HepG2 (cell line): ENCODE measurements around the gene GLDN. TPM values are rescaled to one million over a fixed set of nuclear protein-coding genes. Genes with fewer than 3 reads are reported as not detected.

Experiments used
- ATF3 ChIP-seq: sonication (generic); formaldehyde crosslinking; IDR thresholded peaks from 2 replicates; pipeline ENCODE4 v1.4.0; 2020; ENCODE audit warnings: missing genetic modification reagents
- E2F2 ChIP-seq: sonication (generic); formaldehyde crosslinking; IDR thresholded peaks from 2 replicates; pipeline ENCODE4 v1.4.0; 2020; ENCODE audit warnings: missing genetic modification reagents, borderline replicate concordance
- ETV6 ChIP-seq: sonication (generic); formaldehyde crosslinking; conservative IDR thresholded peaks from 2 replicates; pipeline ENCODE4 v1.4.0; 2020; ENCODE audit warnings: missing genetic modification reagents
- HMGXB4 ChIP-seq, 2 experiments: sonication (generic) in 1 of 2; formaldehyde crosslinking in 1 of 2; IDR thresholded peaks; 2 replicates each; pipeline versions ENCODE4 v1.4.0 to v1.6.1; 2018 to 2020; ENCODE audit warnings: missing genetic modification reagents in 2 of 2, borderline replicate concordance in 1 of 2, low read depth in 1 of 2, mild to moderate bottlenecking in 1 of 2, missing biosample characterization in 1 of 2
- KDM5A ChIP-seq: fragments of 200-600 bp; sonication (generic); IDR thresholded peaks from 2 replicates; pipeline ENCODE4 v1.7.0; 2018; ENCODE audit warnings: antibody characterized with exemption, mild to moderate bottlenecking, low read length, borderline replicate concordance
- KLF12 ChIP-seq: sonication (generic); formaldehyde crosslinking; IDR thresholded peaks from 2 replicates; pipeline ENCODE4 v1.4.0; 2020; ENCODE audit warnings: missing genetic modification reagents, borderline replicate concordance
- MAFF ChIP-seq: IDR thresholded peaks from 2 replicates; pipeline ENCODE4 v1.6.1; 2011; ENCODE audit warnings: low read depth, low read length, improper control_type of control experiment
- NR2F2 ChIP-seq: IDR thresholded peaks from 2 replicates; pipeline ENCODE4 v1.6.1; 2012; ENCODE audit warnings: low read depth, inconsistent platforms, borderline replicate concordance
- SNRNP70 ChIP-seq: fragments of 200-400 bp; formaldehyde crosslinking; IDR thresholded peaks from 2 replicates; pipeline ENCODE4 v1.6.1; 2017; ENCODE audit warnings: mild to moderate bottlenecking, low read depth, low read length, moderate library complexity
- TGIF2 ChIP-seq: IDR thresholded peaks from 2 replicates; pipeline ENCODE4 v1.6.1; 2016; ENCODE audit warnings: control low read depth, missing compliant biosample characterization
- ZNF609 ChIP-seq: sonication (generic); formaldehyde crosslinking; IDR thresholded peaks from 2 replicates; pipeline ENCODE4 v1.4.0; 2020; ENCODE audit warnings: mild to moderate bottlenecking, missing genetic modification reagents, borderline replicate concordance
- polyA plus RNA-seq, 8 experiments: library from polyadenylated mRNA; depleted of rRNA in 3 of 8; stranded (reverse) in 7 of 8; unstranded in 1 of 8; fragments of >200 nt; fragmentation: Illumina TruSeq in 4 of 8; extraction: Trizol in 4 of 8; gene quantifications; 2 replicates each; pipeline versions ENCODE4 v1.2.1 to v1.2.3, GENCODE V29; 2011 to 2016; ENCODE audit warnings: low read depth in 4 of 8, missing spikeins in 1 of 8, mixed read lengths in 1 of 8; ENCODE audit not compliant: insufficient read depth in 1 of 8
- total RNA-seq, 5 experiments: library from RNA; depleted of rRNA; stranded (reverse); fragments of >200 nt; fragmentation: Illumina TruSeq; extraction: Trizol; gene quantifications; 2 replicates each; pipeline ENCODE4 v1.2.3, GENCODE V29; 2016; ENCODE audit warnings: low read depth in 1 of 5
- TF ChIP-seq, protein P1 (sequence below): sonication (generic); formaldehyde crosslinking; IDR thresholded peaks from 2 replicates; pipeline ENCODE4 v1.5.0; 2020; ENCODE audit warnings: mild to moderate bottlenecking, low read depth, missing genetic modification reagents, borderline replicate concordance
- TF ChIP-seq, protein P2 (sequence below): sonication (generic); formaldehyde crosslinking; IDR thresholded peaks from 2 replicates; pipeline ENCODE4 v1.4.0; 2020; ENCODE audit warnings: low read depth, mild to moderate bottlenecking, missing genetic modification reagents
- TF ChIP-seq, protein P3 (sequence below): sonication (generic); formaldehyde crosslinking; IDR thresholded peaks from 2 replicates; pipeline ENCODE4 v1.4.0; 2020; ENCODE audit warnings: missing genetic modification reagents

The GLDN gene
- total and polyA plus RNA-seq, 2 of the 13 experiments (the other 11 are each of a cell fraction or from before 2014, with no cell fraction given): 0.86 to 1.0 TPM

DNA sequence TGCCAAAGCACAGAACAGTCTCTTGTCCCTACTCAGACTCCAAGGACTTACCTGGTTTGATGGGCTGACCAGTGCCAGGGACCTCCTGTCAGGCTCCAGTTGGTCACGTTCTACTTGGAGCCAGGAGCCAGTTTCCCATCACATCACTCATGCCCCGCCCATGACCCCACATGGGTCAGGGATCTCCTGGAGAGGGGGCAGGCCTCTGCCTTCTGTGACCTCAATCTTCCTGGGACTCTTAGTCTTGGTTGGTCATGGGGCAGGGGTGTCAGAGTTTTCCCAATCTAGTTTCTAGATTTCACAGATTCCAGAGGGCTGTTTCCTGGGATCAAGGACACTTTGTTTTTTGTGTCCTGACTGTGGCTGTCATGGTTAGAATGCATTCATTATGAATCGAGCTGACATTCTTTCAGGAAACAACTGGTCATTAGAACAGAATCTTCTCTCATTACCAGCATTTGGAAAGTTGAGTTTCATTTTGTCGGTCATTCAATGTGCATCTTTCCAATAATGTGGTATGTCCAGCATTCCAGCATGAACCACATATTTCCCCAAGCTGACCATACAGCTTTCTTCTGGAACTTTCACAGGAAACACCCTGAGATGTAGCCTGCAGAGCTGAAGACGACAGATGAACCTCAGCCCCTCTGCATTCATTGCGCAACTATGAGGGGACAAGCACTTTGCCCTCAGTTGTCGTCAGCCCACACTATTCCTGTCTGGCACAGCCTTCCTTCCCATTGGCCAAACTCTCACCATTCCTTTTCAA lies 22.9 kb upstream of the GLDN start (continued):
- TF ChIP-seq, protein P1, sequence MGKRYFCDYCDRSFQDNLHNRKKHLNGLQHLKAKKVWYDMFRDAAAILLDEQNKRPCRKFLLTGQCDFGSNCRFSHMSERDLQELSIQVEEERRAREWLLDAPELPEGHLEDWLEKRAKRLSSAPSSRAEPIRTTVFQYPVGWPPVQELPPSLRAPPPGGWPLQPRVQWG: no peak
- 0 out of 4 replicates have a peak, but pooled peaks of 1 of the 2 experiments have one; percentile 14 for TF ChIP-seq HMGXB4 (CRISPR knock-in tag; IDR thresholded peaks at IDR 0.05; ENCODE audit: borderline replicate concordance in 1 of 2, low read depth in 1 of 2)
- no peak for TF ChIP-seq SNRNP70
- no peak for TF ChIP-seq NR2F2
- TF ChIP-seq, protein P2, sequence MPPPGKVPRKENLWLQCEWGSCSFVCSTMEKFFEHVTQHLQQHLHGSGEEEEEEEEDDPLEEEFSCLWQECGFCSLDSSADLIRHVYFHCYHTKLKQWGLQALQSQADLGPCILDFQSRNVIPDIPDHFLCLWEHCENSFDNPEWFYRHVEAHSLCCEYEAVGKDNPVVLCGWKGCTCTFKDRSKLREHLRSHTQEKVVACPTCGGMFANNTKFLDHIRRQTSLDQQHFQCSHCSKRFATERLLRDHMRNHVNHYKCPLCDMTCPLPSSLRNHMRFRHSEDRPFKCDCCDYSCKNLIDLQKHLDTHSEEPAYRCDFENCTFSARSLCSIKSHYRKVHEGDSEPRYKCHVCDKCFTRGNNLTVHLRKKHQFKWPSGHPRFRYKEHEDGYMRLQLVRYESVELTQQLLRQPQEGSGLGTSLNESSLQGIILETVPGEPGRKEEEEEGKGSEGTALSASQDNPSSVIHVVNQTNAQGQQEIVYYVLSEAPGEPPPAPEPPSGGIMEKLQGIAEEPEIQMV (CRISPR knock-in tag): peak; percentile 51; the same call in 1 of the 2 replicates
- TF ChIP-seq ETV6 (CRISPR knock-in tag): no peak
- TF ChIP-seq TGIF2 (CRISPR knock-in tag): 0 out of 2 replicates have a peak, but pooled peaks have one; percentile 33
- no peak for TF ChIP-seq KDM5A
- no peak for TF ChIP-seq E2F2
- TF ChIP-seq, protein P3, sequence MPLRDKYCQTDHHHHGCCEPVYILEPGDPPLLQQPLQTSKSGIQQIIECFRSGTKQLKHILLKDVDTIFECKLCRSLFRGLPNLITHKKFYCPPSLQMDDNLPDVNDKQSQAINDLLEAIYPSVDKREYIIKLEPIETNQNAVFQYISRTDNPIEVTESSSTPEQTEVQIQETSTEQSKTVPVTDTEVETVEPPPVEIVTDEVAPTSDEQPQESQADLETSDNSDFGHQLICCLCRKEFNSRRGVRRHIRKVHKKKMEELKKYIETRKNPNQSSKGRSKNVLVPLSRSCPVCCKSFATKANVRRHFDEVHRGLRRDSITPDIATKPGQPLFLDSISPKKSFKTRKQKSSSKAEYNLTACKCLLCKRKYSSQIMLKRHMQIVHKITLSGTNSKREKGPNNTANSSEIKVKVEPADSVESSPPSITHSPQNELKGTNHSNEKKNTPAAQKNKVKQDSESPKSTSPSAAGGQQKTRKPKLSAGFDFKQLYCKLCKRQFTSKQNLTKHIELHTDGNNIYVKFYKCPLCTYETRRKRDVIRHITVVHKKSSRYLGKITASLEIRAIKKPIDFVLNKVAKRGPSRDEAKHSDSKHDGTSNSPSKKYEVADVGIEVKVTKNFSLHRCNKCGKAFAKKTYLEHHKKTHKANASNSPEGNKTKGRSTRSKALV (CRISPR knock-in tag): no peak
- TF ChIP-seq ATF3 (CRISPR knock-in tag): no peak
- no peak for TF ChIP-seq MAFF
- peak; percentile 11; the same call in 1 of the 2 replicates for TF ChIP-seq ZNF609 (CRISPR knock-in tag)
- TF ChIP-seq KLF12 (CRISPR knock-in tag): peak; percentile 66; the same call in 1 of the 2 replicates
